Measurements from ENCODE around the gene DMWD. TPM values are rescaled to one million over a fixed set of nuclear protein-coding genes. Genes with fewer than 3 reads are reported as not detected.

DMWD gene
- total RNA-seq, 4 donors from 2014 or later, result 4.4 to 103 (median 36.9) TPM

DNA sequence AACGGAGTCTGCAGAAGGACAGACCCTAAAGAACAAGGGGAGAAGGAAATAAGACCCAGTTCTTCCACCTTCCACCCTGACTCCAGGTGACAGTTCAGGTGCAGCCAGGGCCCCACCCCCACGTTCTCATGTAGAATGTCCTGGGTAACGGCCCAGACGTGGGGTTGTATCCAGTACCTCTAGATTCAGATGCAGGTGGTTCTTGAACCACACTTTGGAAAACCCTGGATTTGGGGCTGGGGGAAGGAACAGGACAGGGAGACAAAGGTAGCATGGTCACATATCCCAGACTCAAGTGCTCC lies 12.5 kb downstream of the DMWD start:
- H3K27ac ChIP-seq, result peak overlapping the region; percentile 93 to 97
- no peaks in the 10 kb centered on the region for H3K9me3 ChIP-seq
- H3K27me3 ChIP-seq, result no peaks in the 10 kb centered on the region
- H3K36me3 ChIP-seq, result no peaks in the 10 kb centered on the region
- H3K4me3 ChIP-seq, result peak overlapping the region; percentile 48 to 78
- intact Hi-C loops (cut with DNase I; ENCODE audit: low total_unique reads), result no loop called here
- H3K4me1 ChIP-seq, result peaks cover 6 to 15% of the 10 kb centered on the region in 2 donors
- no peak for DNase-seq
- no peak for TF ChIP-seq POLR2A (IDR thresholded peaks at IDR 0.05)
- TF ChIP-seq, protein P1, sequence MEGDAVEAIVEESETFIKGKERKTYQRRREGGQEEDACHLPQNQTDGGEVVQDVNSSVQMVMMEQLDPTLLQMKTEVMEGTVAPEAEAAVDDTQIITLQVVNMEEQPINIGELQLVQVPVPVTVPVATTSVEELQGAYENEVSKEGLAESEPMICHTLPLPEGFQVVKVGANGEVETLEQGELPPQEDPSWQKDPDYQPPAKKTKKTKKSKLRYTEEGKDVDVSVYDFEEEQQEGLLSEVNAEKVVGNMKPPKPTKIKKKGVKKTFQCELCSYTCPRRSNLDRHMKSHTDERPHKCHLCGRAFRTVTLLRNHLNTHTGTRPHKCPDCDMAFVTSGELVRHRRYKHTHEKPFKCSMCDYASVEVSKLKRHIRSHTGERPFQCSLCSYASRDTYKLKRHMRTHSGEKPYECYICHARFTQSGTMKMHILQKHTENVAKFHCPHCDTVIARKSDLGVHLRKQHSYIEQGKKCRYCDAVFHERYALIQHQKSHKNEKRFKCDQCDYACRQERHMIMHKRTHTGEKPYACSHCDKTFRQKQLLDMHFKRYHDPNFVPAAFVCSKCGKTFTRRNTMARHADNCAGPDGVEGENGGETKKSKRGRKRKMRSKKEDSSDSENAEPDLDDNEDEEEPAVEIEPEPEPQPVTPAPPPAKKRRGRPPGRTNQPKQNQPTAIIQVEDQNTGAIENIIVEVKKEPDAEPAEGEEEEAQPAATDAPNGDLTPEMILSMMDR (IDR thresholded peaks at IDR 0.05), result no peak

DNA sequence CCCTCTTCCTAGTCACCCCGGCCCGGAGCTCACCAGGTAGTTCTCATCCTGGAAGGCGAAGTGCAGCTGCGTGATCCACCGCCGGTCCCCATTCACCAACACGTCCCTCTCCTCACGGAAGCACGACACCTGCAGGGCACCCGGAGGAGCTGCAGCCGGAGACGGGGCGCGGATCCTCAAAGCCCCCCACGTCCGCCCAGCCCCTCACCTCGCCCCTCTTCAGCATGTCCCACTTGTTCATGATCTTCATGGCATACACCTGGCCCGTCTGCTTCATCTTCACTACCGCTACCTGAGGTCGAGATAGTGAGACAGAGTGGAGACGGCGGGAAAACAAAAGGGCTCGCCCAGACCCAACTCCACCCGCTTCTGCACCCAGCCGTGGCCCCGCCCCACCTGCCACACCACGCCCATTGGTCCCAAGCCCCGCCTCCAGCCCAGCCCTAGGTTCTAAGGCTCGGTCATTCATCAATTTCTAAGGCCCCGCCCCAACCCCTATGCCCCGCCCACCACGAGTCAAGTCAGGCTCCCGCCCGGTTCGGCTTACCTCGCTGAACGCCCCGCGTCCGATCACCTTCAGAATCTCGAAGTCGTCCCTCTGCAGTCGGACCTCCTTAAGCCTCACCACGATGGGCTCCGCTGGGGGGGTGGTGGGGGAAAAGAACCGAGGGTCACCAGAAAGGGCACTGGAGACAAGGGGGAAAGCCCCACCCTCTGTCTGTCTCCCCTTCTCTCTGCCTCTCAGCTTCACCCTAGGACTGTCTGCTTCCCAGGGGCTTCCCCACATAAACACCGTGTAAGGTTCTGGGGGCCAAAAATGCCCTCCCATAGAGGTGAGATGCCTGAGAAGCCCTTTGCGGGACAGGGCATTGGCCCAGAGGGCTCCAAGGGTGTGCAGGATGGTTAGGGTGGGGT lies 13.2 kb downstream of the DMWD start:
- DNase-seq, result peak; percentile 94 to 96
- H3K27me3 ChIP-seq, result no peaks in the 10 kb centered on the region
- H3K36me3 ChIP-seq, result no peaks in the 10 kb centered on the region
- H3K4me1 ChIP-seq, result peaks cover 6 to 9% of the 10 kb centered on the region in 2 donors
- H3K4me3 ChIP-seq, result peak overlapping the region; percentile 48 to 78
- H3K27ac ChIP-seq, result peak overlapping the region; percentile 93 to 97
- H3K9me3 ChIP-seq, result no peaks in the 10 kb centered on the region
- TF ChIP-seq, protein P1 (IDR thresholded peaks at IDR 0.05), result peak; percentile 36 to 77 (median 64)
- no peak for TF ChIP-seq POLR2A (IDR thresholded peaks at IDR 0.05)
- intact Hi-C loops (cut with DNase I; ENCODE audit: low total_unique reads), result no loop called here

DNA sequence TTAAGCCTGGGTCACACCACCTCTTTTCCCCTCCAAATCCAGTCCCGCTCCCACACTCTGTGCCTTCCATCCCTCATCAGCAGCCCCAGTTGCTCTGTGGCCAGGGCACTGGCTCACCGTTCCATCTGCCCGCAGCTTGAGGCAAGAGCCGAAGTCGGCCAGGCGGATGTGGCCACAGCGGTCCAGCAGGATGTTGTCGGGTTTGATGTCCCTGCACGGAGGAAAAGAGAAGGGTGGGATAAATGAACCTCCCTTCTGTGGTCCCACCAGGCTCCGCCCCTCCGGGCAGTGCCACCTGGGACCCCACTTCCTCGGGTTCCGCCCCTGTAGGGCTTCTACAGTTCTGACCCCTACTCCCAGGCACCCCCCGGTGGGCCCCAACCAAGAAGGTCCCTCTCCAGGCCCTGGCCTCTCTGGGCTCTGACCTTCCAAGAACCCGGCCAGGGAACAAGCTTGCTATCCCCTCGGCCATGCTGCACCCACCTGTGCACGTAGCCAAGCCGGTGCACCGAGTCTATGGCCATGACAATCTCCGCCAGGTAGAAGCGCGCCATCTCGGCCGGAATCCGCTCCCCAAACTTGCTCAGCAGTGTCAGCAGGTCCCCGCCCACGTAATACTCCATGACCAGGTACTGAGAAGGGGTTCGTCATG lies 14.5 kb downstream of the DMWD start:
- Histone ChIP-seq H3K36me3 (no peaks in the 10 kb centered on the region), H3K27ac (peak overlapping the region in 1 of 2 donors; percentile 93), H3K4me3 (no peak overlapping the region), H3K9me3 (no peaks in the 10 kb centered on the region), H3K27me3 (no peaks in the 10 kb centered on the region), H3K4me1 (peaks cover 0 to 6% of the 10 kb centered on the region in 2 donors)
- no peak for TF ChIP-seq POLR2A (IDR thresholded peaks at IDR 0.05)
- TF ChIP-seq, protein P1 (IDR thresholded peaks at IDR 0.05), result no peak
- intact Hi-C loops (cut with DNase I; ENCODE audit: low total_unique reads), result no loop called here
- DNase-seq, result peak in 1 of 2 donors; percentile 31

- H3K36me3 ChIP-seq, result no peaks in the 10 kb centered on the region
- H3K27ac ChIP-seq, result no peak overlapping the region
- peaks cover 0 to 6% of the 10 kb centered on the region in 2 donors for H3K4me1 ChIP-seq
- H3K4me3 ChIP-seq, result no peak overlapping the region
- no peak for DNase-seq
- H3K9me3 ChIP-seq, result no peaks in the 10 kb centered on the region
- TF ChIP-seq POLR2A (IDR thresholded peaks at IDR 0.05), result no peak
- TF ChIP-seq, protein P1 (IDR thresholded peaks at IDR 0.05), result no peak
- no peaks in the 10 kb centered on the region for H3K27me3 ChIP-seq
- intact Hi-C loops (cut with DNase I; ENCODE audit: low total_unique reads), result no loop called here
These were observed 15.2 kb downstream of the DMWD start for GRCh38 chr19:45777395-45777961.

DNA sequence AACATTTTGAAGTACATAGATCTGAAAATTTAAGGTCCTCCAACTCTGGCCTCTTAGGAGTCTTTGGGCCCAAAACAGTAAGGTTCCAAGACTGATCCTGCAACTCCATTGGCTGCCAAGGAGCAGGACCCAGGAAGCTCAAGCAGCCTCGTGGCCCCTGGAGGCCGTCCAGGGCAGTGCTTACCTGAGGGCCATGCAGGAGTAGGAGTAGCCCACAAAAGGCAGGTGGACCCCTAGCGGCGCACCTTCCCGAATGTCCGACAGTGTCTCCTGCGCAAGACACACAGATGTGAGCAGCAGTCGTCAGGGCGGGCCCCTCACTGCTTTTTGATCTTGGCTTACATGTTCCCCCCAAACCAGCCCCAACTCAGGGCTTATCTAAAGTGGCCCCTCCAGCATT lies 17.9 kb downstream of the DMWD start:
- Histone ChIP-seq H3K27me3 (no peaks in the 10 kb centered on the region), H3K36me3 (no peaks in the 10 kb centered on the region), H3K27ac (no peak overlapping the region), H3K9me3 (no peaks in the 10 kb centered on the region), H3K4me1 (no peaks in the 10 kb centered on the region), H3K4me3 (no peak overlapping the region)
- intact Hi-C loops (cut with DNase I; ENCODE audit: low total_unique reads), result no loop called here
- DNase-seq, result no peak
- TF ChIP-seq POLR2A (IDR thresholded peaks at IDR 0.05), result no peak
- TF ChIP-seq, protein P1 (IDR thresholded peaks at IDR 0.05), result no peak

All from uterus (tissue), 4 donors.